Right lobe of liver (tissue), 4 donors: ENCODE results near the gene BMP8A.

Source experiments
- CTCF ChIP-seq, 4 donors: fragments of 200-600 bp in 3 of 4; fragments of 450-650 bp in 1 of 4; IDR thresholded peaks; one replicate each; pipeline versions ENCODE4 v1.5.1 to v1.8.0; 2016 to 2022; ENCODE audit warnings: antibody characterized with exemption in 4 of 4, mild to moderate bottlenecking in 2 of 4
- POLR2A ChIP-seq: fragments of 450-650 bp; IDR thresholded peaks from one replicate; pipeline ENCODE4 v1.6.1; 2017; ENCODE audit warnings: antibody characterized with exemption, mild to moderate bottlenecking
- donor health status: DM: no; HTN: no; CAD: no.
- donor health status: DM: no; HTN: no; CAD: no.
- donor health status: DM: no; HTN: yes; CAD: no.

- TF ChIP-seq CTCF (IDR thresholded peaks at IDR 0.05) (no peak), POLR2A (no peak)
Observed at GRCh38 chr1:39488793-39489566, 2.5 kb upstream of the BMP8A start.
